Stimulated activated CD8-positive, alpha-beta memory T cell treated with anti-CD3 and anti-CD28 coated beads, Interleukin-12 subunit alpha, Interleukin-12 subunit beta, amount 100 ng/mL, for 1 hour (primary cell): ENCODE results near the gene PUS1.
"Not testable (repeated sequence)": the region's sequence is repeated elsewhere in the genome, so short reads cannot be mapped to it uniquely, and the experiment has no call there.

Source experiments
- DNase-seq: peaks from one replicate; pipeline ENCODE4 v3.0.0-alpha.2; 2020; ENCODE audit warnings: low read depth

Gene PUS1

DNA sequence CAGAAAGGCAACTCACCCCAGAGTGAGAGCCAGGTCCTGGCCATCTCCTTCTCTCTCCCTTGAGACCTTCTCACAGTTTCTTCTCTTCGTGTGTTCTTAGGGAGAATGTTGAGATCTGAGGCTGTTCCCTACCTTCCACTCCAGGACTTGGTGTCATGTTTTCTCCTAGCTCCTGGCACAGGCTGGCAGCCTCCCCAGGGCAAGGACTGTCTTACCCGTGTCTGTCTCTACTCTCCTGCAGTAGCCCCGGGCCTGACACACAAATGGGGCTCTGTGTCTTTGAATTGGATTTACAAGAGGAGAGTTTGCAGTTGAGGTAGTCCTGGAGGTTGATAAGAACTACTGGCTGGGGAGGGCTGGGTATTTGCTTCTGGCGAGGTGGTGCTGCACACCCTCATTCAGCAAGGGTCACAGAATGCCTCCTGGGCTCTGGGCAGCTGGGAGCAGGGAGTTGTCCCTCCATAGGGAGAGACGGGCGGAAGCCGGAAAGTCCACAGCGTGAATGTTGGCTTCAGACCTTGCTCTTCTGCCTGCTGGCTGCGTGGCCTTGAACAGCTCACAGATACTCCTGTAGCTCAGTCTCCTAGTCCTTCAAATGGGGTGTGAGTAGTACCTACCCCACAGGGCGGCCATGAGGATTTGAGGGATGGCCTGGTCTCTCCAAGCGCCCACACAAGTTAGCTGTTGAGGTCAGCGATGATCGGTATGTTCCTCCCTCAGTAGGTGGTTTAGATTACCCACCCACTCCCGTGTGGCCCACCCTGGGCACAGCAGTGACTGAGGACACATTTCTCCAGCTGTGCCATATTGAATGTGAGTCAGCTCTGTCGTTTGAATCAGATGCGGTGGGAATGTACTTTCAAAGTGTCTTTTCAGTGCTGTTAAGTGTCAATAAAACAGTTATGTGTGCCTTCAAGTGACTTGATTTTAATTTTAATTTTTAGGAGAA lies 30.8 kb downstream of the PUS1 start:
- DNase-seq, result no peak

DNA sequence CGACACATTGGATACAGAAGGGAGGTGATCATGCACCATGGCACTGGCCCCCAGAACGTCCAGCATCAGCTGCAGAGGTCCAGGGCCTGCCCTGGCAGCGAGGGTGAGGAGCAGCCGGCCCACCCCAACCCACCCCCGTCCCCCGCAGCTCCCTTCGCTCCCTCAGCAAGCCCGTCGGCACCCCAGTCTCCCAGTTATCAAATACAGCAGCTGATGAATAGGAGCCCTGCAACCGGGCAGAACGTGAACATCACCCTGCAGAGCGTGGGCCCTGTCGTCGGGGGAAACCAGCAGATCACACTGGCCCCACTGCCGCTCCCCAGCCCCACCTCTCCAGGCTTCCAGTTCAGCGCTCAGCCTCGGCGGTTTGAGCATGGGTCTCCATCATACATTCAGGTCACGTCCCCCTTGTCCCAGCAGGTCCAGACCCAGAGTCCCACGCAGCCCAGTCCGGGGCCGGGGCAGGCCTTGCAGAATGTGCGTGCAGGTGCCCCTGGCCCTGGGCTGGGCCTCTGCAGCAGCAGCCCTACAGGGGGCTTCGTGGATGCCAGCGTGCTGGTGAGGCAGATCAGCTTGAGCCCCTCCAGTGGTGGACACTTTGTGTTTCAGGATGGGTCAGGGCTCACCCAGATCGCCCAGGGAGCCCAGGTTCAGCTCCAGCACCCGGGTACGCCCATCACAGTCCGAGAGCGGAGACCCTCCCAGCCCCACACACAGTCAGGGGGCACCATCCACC lies 31.7 kb downstream of the PUS1 start:
- not testable (repeated sequence) for DNase-seq

DNA sequence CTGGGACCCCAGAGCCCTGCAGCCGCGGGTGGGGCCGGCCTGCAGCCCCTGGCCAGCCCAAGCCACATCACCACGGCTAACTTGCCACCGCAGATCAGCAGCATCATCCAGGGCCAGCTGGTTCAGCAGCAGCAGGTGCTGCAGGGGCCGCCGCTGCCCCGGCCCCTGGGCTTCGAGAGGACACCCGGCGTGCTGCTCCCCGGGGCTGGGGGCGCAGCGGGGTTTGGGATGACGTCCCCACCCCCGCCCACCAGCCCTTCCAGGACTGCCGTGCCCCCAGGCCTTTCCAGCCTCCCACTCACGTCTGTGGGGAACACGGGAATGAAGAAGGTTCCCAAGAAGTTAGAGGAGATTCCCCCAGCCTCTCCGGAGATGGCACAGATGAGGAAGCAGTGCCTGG lies 32.3 kb downstream of the PUS1 start:
- DNase-seq, result not testable (repeated sequence)

DNA sequence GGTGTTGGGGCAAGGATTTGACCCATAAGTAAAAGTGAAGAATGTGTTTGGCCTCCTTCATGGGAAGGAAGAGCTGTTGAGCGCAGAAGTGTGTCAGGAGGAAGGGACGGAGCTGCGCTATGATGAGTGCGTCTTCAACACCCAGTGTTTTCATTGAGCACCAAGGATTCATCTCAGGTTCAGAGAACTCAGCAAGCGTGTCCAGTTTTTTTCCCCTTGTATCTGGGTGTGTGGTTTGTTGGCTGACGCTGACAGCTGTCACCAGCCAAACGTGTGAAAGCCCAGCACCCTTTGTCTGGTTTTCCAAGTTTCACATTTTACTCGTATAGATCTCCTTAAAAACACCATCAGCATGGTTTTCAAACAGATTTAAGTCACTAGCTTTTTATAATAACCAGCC lies 33.0 kb downstream of the PUS1 start:
- no peak for DNase-seq

DNA sequence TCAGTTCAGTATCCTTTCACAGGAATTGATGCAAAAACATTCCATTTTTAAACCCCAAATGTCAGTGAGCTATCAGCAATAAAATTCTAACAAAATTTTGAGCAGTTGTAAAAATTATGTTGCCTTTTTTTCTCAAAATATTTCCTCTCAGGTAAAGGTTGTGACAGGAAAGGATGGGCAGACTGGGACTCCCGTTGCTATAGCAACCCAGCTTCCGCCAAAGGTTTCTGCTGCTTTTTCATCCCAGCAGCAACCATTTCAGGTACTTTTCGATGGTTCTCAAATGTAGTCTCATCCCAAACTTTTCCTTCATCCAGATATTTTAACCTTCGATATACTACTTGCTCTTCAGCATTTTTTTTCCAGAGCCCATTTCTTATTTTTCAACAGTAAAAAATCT lies 34.3 kb downstream of the PUS1 start:
- no peak for DNase-seq

DNA sequence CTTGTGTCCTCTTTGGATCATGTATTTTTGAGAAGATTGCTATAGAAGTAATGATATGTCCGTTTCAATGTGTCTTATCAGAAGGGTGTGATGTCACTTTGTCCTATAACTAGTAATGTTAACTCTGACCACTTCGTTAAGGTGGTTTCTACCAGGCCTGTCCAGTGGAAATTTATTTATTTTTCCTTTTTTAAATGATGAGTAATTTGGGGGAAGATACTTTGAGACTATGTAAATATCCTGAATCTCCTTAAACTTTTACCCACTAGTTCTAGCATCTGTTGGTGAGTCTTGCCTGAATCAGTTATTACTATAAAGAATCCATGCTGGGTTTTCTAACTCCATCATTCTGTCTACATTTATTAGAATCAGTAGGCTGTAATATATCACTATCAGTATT lies 36.0 kb downstream of the PUS1 start:
- no peak for DNase-seq

DNA sequence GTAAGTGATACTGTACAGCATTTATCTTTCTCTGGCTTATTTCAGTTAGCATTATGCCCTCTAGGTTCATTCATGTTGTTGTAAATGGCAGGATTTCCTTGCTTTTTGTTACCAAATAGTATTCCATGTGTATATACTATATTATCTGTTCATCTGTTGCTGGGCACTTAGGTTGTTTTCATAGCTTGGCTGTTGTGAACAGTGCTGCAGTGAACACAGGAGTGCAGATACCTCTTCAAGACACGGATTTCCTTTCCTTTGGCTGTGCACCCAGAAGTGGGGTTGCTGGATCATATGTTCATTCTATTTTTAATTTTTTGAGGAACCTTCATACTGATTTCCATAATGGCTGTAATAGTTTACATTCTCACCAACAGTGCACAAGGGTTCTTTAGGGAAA lies 42.1 kb downstream of the PUS1 start:
- no peak for DNase-seq

DNA sequence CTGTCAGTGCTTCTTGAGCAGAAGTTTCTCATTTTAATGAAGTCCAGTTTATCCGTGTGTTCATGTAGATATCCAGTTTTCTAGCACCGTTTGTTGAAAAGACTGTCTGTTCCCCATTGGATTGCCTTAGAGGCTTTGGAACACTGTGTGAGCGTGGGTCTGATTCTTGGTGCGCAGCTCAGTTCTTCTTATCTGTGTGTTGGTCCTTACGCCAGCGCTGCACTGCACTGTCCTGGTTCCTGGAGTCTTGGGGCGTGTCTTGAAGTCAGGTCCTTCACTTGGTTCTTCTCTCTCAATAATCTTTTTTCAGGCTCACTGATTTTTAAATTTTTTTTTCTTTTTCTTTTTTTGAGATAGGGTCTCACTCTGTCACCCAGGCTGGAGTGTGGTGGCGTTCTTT lies 46.2 kb downstream of the PUS1 start:
- no peak for DNase-seq

DNA sequence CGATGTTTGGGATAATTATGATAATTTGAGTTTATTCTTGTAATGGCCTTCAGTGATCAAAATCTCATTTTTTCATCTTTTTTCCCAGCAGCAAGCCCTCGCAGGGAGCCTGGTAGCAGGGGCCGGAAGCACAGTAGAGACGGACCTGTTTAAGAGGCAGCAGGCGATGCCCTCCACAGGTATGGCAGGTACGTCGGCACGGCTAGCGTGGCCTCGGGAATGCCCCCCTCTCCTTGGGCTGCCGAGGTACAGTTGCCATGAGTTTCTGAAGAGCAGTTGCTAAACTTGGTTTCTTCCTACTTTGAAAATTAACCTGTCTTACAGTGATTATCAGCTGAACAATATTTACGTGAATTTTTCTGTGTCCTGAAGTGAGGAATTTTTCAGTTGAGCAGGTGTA lies 50.5 kb downstream of the PUS1 start:
- no peak for DNase-seq

DNA sequence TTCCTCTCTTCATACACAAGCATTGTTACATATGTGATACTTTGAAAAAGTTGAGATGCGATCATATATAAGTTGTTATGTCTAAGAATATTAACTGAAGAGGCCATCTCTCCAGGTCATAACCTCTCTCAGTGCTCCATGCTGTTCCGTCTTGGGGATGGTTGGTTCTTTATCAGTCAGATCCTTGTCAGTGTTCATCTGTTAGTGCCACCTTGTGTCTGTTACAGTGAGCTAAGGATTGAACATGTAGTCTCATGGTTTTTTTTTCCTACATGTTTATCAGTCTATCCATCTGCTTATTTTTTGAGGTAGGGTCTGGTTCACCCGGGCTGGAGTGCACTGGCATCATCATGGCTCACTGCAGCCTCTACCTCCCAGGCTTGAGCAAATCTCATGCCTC lies 51.2 kb downstream of the PUS1 start:
- no peak for DNase-seq

DNA sequence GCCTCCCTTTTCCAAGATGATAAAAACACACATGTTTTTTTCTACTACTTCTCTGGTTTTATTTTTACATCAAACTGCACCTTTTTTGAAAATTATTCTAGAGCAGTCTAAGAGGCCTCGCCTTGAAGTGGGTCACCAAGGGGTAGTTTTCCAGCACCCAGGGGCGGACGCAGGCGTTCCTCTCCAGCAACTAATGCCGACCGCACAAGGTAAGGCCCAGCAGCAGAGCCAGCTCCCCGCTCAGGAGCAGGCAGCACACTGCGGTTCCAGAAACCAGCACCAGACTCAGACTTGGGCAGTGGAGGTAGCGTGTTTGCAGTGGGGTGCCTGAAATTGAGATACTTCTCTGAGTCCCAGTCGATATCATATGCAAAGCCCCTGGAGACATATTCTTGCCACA lies 52.3 kb downstream of the PUS1 start:
- no peak for DNase-seq

DNA sequence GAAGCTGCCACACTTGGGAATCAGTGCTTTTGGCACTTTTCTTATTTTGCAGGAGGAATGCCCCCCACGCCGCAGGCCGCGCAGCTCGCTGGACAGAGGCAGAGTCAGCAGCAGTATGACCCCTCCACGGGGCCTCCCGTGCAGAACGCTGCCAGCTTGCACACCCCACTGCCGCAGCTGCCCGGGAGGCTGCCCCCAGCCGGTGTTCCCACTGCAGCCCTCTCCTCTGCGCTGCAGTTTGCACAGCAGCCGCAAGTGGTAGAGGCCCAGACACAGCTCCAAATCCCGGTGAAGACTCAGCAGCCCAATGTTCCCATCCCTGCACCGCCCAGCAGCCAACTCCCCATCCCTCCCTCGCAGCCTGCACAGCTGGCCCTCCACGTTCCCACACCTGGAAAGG lies 53.0 kb downstream of the PUS1 start:
- no peak for DNase-seq

DNA sequence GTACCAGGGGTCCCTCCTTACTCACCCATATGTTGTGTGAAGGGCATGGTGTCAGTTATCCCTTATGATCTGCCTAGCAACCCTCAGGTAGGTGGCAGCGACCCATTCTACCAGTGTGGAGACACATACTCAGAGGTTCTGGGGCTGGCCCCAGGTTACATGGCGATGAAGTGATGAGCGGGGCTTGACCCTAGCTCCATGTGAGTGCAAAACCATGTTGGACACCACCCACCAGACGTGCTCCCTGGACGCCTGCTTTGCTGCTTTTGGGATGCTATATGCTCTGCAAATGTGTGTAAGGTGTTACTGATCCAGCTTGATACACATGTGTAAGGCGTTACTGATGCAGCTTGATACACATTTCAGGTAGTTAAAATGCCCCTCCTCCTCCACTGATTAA lies 54.0 kb downstream of the PUS1 start:
- no peak for DNase-seq

DNA sequence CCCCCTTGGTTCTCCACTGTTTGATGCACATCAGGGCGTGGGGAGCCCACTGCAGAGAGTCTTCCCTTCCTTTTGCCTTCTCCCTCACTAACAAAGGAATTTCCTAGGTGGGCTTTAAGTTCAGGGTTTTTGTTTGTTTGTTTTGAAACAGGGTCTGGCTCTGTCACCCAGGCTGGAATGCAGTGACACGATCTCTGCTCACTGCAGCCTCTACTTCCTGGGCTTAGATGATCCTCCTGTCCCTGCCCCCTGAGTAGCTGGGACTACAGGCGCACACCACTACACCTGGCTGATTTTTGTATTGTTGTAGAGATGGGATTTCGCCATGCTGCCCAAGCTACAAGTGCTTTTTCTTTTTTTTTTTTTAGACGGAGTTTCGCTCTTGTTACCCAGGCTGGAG lies 54.5 kb downstream of the PUS1 start:
- no peak for DNase-seq

DNA sequence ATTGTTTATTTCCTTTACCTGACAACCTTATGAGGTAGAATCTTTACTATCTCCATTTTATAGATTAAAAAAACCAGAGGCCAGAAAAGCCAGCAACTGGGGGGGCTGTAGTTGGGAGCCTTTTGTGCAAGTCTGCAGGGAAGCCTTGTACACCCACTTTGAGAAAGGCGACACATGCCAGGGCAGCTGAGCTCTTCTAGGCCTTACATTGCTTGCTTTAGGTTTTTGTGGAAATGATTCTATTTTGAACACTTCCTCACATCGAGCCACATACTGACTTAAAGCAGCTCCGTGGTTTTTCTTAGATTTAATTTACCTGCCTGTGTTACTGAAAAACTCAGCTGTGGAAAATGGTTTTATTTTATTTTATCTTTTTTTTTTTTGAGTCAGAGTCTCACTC lies 55.3 kb downstream of the PUS1 start:
- no peak for DNase-seq

DNA sequence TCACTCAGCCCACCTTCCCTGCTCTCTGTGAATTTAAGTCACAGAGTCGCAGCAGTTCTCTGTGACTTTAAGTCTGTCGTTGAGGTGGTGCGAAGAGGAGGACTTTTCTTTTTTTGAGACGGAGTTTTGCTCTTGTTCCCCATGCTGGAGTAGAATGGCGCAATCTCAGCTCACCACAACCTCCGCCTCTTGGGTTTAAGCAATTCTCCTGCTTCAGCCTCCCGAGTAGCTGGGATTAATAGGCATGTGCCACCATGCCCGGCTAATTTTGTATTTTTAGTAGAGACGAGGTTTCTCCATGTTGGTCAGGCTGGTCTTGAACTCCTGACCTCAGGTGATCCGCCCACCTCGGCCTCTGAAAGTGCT lies 56.4 kb downstream of the PUS1 start:
- DNase-seq, result not testable (repeated sequence)

DNA sequence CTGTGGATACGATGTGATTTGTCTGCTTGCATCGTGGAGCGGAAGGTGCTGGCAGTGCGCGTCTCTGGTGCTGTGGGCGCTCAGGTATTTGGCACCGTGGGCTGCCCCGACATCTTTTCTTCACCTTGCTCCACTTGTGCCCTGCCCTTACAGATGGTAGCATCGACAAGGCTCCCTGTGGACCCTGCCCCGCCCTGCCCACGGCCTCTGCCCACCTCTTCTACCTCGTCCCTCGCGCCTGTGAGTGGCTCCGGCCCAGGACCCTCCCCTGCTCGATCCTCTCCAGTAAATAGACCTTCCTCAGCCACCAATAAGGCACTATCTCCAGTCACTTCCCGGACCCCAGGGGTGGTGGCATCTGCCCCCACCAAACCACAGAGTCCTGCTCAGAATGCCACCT lies 57.3 kb downstream of the PUS1 start:
- no peak for DNase-seq

DNA sequence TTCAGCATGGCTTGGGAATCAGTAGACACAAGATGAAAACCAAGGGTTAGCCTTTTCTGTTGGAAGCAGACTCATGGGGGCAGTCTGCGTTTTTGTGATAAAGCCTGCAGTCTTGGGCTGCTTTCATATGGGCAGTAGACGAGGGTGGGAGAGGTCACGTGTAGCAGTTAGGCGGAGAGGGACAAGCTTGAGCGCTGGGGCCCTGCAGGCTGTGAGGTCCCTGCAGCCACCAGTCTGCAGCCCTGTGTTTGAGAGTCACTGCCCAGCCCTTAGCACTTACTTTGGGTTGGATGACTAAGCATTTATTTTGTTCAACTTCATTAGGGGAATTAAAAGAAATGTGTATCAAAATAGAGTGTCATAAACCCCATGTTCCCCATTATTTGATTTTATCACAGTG lies 57.8 kb downstream of the PUS1 start:
- no peak for DNase-seq

DNA sequence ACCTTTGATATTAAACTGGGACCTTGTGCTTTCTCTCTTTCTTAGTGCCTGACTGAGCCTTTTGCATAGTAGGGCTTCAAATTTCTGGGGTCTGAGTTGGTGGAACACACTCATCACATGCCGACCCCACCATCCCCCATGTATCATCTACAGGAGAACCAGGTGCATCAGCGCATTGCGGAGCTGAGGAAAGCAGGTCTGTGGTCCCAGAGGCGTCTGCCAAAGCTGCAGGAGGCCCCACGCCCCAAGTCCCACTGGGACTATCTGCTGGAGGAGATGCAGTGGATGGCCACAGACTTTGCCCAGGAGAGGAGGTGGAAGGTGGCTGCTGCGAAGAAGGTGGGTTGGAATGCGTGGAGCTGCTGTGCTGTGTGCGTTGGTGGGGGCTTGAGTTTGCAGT lies 58.5 kb downstream of the PUS1 start:
- no peak for DNase-seq

DNA sequence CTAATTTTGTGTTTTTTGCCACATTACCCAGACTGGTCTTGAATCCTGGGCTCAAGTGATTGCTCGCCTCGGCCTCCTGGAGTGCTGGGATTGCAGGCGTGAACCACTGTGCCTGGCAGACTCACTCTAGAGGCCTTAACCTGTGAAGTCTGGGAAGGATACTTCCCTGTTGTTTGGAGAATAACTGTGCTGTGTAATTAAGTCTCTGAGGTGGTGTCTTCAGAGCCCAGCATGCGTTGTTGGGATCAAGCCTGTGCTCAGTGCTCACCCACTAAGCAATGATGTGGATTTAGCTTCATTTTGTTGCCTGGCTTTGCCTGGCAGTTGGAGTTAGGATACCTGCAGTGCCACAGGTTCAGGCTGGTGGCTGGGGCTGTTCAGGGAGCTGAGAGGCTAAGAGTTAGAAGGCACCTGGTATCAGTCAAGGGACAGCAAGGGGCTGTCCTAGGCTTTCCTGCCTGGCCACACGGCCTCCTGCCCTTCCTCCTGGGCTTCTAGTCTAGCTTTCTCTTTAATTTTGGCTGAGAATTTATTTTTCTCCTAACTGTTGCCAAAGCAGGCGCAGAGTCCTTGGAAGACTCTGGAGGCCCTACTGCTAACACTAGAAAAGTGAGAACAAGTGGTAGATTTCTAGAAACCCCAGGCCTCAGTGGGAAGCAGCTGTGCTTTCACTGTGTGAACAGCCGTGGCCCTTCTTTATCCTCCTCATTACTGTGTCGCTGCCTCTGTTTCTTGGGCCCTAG lies 59.1 kb downstream of the PUS1 start:
- DNase-seq, result no peak

DNA sequence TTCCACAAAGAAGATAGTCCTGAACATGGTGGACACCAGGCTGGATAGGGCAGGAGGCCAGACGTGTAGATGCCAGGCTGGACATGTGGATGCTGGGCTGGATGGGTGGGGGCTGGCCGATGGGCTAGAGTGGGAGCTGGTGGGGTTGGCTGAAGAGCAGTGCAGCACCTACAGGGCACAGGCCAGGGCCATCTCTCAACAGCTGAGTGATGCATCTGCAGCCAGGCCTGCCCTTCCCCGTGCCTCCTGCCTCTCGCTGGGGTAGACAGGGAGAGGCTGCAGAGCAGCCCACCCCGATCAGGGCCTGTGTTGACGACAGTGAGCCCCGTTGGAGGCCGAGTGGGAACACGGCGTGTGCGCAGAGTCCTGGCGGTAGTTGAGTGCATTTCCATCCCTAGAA lies 59.9 kb downstream of the PUS1 start:
- DNase-seq, result no peak

DNA sequence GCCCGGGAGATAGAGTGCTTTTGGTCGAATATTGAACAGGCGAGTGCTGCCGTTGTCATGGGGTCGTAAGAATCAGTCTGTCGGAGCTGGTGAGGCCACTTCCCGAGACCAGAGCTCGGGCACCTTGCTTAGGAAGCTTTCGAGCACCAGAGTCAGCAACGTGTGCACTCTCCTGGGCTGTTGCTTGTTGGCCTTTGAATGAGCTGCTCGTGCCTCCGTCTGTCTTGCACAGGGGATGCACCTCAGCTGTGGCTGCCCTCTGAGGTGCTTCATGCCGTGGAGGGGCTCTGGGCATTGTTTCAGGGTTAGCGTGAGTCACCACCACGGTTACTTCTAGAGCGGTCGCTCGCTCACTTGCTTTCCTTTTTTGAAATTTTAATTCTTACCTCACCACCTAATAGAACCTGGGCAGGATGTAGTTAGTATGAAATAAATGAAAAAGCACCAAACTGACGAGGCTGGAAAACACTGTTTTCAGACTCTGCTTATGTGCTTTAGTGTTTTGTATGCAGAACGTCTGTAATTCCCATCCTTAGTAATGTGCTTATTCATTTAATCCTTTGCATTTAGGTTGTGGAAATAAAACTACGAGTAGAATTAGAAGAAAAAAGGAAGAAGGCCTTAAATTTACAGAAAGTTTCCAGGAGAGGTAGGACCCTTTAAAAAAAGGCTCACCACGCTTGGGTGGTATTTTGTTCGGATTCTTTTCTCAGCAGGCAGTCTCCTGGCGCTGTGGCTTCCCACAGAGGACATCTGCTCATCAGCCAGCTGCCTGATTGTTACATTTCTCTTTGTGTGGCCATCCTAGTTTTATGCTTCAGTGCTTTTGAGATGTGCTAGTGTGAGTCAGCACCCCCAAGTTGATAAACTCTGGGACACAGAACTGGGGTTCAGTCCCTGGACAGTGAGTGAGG lies 61.2 kb downstream of the PUS1 start:
- no peak for DNase-seq
